Measurements from ENCODE around the gene KIAA1958.

Gene KIAA1958, protein sequence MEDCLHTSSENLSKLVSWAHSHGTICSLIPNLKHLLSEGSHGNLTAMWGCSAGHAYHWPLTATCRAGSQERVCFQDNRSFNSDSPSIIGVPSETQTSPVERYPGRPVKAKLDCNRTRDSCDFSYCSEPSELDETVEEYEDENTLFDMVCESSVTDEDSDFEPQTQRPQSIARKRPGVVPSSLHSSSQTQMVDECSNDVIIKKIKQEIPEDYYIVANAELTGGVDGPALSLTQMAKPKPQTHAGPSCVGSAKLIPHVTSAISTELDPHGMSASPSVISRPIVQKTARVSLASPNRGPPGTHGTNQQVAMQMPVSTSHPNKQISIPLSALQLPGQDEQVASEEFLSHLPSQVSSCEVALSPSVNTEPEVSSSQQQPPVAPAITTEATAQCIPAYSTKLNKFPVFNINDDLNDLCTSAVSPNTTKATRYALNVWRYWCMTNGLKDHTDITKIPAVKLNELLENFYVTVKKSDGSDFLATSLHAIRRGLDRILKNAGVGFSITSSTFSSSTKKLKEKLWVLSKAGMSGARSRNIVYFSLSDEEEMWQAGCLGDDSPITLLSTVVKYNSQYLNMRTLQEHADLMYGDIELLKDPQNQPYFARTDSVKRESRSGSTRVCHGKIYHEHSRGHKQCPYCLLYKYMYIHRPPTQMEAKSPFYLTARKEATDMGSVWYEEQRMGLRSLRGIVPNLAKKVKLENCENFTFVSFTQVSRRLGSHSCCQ

GRCh38 chr9:112486221-112487007 lies at the start of gene KIAA1958:
Gene KIAA1958, plus strand, starts transcription at chr9:112486827. Its CDS starts 87,254 bp downstream, at chr9:112574081.
- Histone ChIP-seq H3K27me3 (ENCODE audit: insufficient read depth, low read length) (no peaks in the 10 kb centered on the region), H2AFZ (ENCODE audit: low read length, unreplicated experiment) (peak within 1 kb of the TSS; percentile 82), H3K4me1 (ENCODE audit: control insufficient read depth, insufficient read depth, low read length, unreplicated experiment) (no peaks in the 10 kb centered on the region), H3K27ac (ENCODE audit: low read depth, low read length) (no peak within 1 kb of the TSS), H3K4me3 (ENCODE audit: low read depth, low read length) (peak within 1 kb of the TSS; percentile 91), H3K36me3 (ENCODE audit: insufficient read depth, low read length) (no peaks in the 10 kb centered on the region), H3K79me2 (ENCODE audit: control insufficient read depth, insufficient read depth, low read length, unreplicated experiment) (no peaks in the 10 kb centered on the region)

- no peaks in the 10 kb centered on the region for H3K36me3 ChIP-seq (ENCODE audit: insufficient read depth, low read length)
- no peak overlapping the region for H2AFZ ChIP-seq (ENCODE audit: low read length, unreplicated experiment)
- H3K79me2 ChIP-seq (ENCODE audit: control insufficient read depth, insufficient read depth, low read length, unreplicated experiment) = no peaks in the 10 kb centered on the region
- no peaks in the 10 kb centered on the region for H3K27me3 ChIP-seq (ENCODE audit: insufficient read depth, low read length)
- no peak overlapping the region for H3K27ac ChIP-seq (ENCODE audit: low read depth, low read length)
- no peak overlapping the region for H3K4me3 ChIP-seq (ENCODE audit: low read depth, low read length)
- no peaks in the 10 kb centered on the region for H3K4me1 ChIP-seq (ENCODE audit: control insufficient read depth, insufficient read depth, low read length, unreplicated experiment)
Measured at GRCh38 chr9:112437406-112437805, 49.2 kb upstream of the KIAA1958 start.

DNA sequence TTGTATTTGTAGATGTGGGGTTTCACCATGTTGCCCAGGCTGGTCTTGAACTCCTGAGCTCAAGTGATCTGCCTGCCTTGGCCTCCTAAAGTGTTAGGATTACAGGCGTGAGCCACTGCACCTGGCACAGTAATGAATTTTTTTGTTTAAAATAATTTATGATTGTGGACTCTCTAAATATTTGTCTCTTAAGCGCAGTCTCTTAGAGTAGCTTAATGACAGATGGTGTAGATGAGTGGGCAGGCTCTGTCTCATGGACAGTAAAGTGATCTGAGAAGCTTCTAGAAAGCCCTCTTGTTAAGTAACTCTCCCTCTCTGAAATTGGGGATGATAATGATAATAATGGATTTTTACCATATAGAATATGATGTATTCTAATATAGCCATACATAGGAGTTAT lies 47.5 kb upstream of the KIAA1958 start:
- no peaks in the 10 kb centered on the region for H3K36me3 ChIP-seq (ENCODE audit: insufficient read depth, low read length)
- no peaks in the 10 kb centered on the region for H3K4me1 ChIP-seq (ENCODE audit: control insufficient read depth, insufficient read depth, low read length, unreplicated experiment)
- H2AFZ ChIP-seq (ENCODE audit: low read length, unreplicated experiment) = no peak overlapping the region
- H3K79me2 ChIP-seq (ENCODE audit: control insufficient read depth, insufficient read depth, low read length, unreplicated experiment) = no peaks in the 10 kb centered on the region
- H3K4me3 ChIP-seq (ENCODE audit: low read depth, low read length) = no peak overlapping the region
- H3K27ac ChIP-seq (ENCODE audit: low read depth, low read length) = no peak overlapping the region
- H3K27me3 ChIP-seq (ENCODE audit: insufficient read depth, low read length) = no peaks in the 10 kb centered on the region

DNA sequence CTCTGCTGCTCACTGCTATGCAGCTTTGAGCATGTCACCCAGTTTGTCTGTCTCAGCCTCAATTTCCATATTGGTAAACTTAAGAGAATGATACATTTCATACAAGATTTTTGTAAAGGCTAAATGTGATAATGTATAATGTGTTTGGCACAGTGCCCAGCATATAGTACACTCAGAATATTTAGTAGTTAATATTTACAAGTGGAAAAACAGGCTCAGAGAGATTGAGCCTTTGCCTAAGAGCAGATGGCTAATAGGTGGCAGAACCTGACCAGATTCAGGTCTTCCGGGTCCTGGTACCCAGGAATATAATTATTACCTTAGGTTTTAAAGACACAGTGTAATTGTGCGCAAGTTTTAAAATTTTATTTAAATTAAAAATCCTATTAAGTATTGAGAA lies 46.8 kb upstream of the KIAA1958 start:
- Histone ChIP-seq H3K27ac (ENCODE audit: low read depth, low read length) (no peak overlapping the region), H3K36me3 (ENCODE audit: insufficient read depth, low read length) (no peaks in the 10 kb centered on the region), H2AFZ (ENCODE audit: low read length, unreplicated experiment) (no peak overlapping the region), H3K4me3 (ENCODE audit: low read depth, low read length) (no peak overlapping the region), H3K79me2 (ENCODE audit: control insufficient read depth, insufficient read depth, low read length, unreplicated experiment) (no peaks in the 10 kb centered on the region), H3K27me3 (ENCODE audit: insufficient read depth, low read length) (no peaks in the 10 kb centered on the region), H3K4me1 (ENCODE audit: control insufficient read depth, insufficient read depth, low read length, unreplicated experiment) (no peaks in the 10 kb centered on the region)

GRCh38 chr9:112443200-112443599 lies 43.4 kb upstream of the KIAA1958 start:
- Histone ChIP-seq H3K27ac (ENCODE audit: low read depth, low read length) (no peak overlapping the region), H3K79me2 (ENCODE audit: control insufficient read depth, insufficient read depth, low read length, unreplicated experiment) (no peaks in the 10 kb centered on the region), H3K36me3 (ENCODE audit: insufficient read depth, low read length) (no peaks in the 10 kb centered on the region), H3K4me1 (ENCODE audit: control insufficient read depth, insufficient read depth, low read length, unreplicated experiment) (peaks cover 6% of the 10 kb centered on the region), H3K4me3 (ENCODE audit: low read depth, low read length) (no peak overlapping the region), H3K27me3 (ENCODE audit: insufficient read depth, low read length) (no peaks in the 10 kb centered on the region), H2AFZ (ENCODE audit: low read length, unreplicated experiment) (no peak overlapping the region)

GRCh38 chr9:112443636-112444035 lies 43.0 kb upstream of the KIAA1958 start:
- Histone ChIP-seq H3K79me2 (ENCODE audit: control insufficient read depth, insufficient read depth, low read length, unreplicated experiment) (no peaks in the 10 kb centered on the region), H3K4me3 (ENCODE audit: low read depth, low read length) (no peak overlapping the region), H3K27ac (ENCODE audit: low read depth, low read length) (no peak overlapping the region), H2AFZ (ENCODE audit: low read length, unreplicated experiment) (no peak overlapping the region), H3K27me3 (ENCODE audit: insufficient read depth, low read length) (no peaks in the 10 kb centered on the region), H3K36me3 (ENCODE audit: insufficient read depth, low read length) (no peaks in the 10 kb centered on the region), H3K4me1 (ENCODE audit: control insufficient read depth, insufficient read depth, low read length, unreplicated experiment) (peaks cover 6% of the 10 kb centered on the region)

GRCh38 chr9:112445196-112445595 lies 41.4 kb upstream of the KIAA1958 start:
- Histone ChIP-seq H3K27me3 (ENCODE audit: insufficient read depth, low read length) (no peaks in the 10 kb centered on the region), H2AFZ (ENCODE audit: low read length, unreplicated experiment) (no peak overlapping the region), H3K36me3 (ENCODE audit: insufficient read depth, low read length) (no peaks in the 10 kb centered on the region), H3K27ac (ENCODE audit: low read depth, low read length) (no peak overlapping the region), H3K4me3 (ENCODE audit: low read depth, low read length) (no peak overlapping the region), H3K4me1 (ENCODE audit: control insufficient read depth, insufficient read depth, low read length, unreplicated experiment) (peaks cover 6% of the 10 kb centered on the region), H3K79me2 (ENCODE audit: control insufficient read depth, insufficient read depth, low read length, unreplicated experiment) (no peaks in the 10 kb centered on the region)

DNA sequence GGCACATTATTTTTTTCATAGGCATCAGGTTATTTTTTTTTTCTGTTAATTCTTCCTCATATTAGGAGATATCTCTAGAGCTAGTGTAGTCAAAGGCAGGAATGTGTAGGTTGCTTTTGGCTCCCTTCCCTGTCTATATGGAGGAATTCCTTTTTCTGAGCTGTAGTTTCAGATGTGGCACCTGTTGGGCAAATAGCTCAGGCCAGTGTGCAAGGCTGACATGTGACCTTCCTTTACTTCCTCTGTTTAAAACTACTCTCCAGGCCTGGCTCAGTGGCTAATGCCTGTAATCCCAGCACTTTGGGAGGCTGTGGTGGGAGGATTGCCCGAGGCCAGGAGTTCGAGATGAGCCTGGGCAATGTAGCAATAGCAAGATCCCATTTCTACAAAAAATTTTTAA lies 40.5 kb upstream of the KIAA1958 start:
- Histone ChIP-seq H2AFZ (ENCODE audit: low read length, unreplicated experiment) (no peak overlapping the region), H3K79me2 (ENCODE audit: control insufficient read depth, insufficient read depth, low read length, unreplicated experiment) (no peaks in the 10 kb centered on the region), H3K27me3 (ENCODE audit: insufficient read depth, low read length) (no peaks in the 10 kb centered on the region), H3K27ac (ENCODE audit: low read depth, low read length) (no peak overlapping the region), H3K4me1 (ENCODE audit: control insufficient read depth, insufficient read depth, low read length, unreplicated experiment) (peaks cover 6% of the 10 kb centered on the region), H3K36me3 (ENCODE audit: insufficient read depth, low read length) (no peaks in the 10 kb centered on the region), H3K4me3 (ENCODE audit: low read depth, low read length) (no peak overlapping the region)

DNA sequence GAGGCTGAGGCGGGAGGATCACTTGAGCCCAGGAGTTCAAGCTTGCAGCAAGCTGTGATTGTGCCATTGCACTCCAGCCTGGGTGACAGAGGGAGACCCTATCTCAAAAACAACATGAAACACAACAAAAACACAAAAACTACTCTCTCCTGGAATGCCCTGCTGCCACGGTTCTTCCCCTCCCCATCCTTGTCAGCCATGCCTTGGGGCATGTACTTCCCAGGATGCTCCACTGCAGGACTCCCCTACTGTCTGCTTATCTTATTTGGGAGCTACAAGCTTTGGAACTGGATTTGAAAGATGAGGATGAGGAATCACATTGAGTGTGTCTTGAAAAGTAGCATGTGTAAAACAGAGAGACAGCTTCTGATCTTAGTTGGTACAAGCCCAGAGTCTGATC lies 40.1 kb upstream of the KIAA1958 start:
- Histone ChIP-seq H3K27me3 (ENCODE audit: insufficient read depth, low read length) (no peaks in the 10 kb centered on the region), H3K36me3 (ENCODE audit: insufficient read depth, low read length) (no peaks in the 10 kb centered on the region), H2AFZ (ENCODE audit: low read length, unreplicated experiment) (no peak overlapping the region), H3K4me3 (ENCODE audit: low read depth, low read length) (no peak overlapping the region), H3K4me1 (ENCODE audit: control insufficient read depth, insufficient read depth, low read length, unreplicated experiment) (peaks cover 6% of the 10 kb centered on the region), H3K79me2 (ENCODE audit: control insufficient read depth, insufficient read depth, low read length, unreplicated experiment) (no peaks in the 10 kb centered on the region), H3K27ac (ENCODE audit: low read depth, low read length) (no peak overlapping the region)

DNA sequence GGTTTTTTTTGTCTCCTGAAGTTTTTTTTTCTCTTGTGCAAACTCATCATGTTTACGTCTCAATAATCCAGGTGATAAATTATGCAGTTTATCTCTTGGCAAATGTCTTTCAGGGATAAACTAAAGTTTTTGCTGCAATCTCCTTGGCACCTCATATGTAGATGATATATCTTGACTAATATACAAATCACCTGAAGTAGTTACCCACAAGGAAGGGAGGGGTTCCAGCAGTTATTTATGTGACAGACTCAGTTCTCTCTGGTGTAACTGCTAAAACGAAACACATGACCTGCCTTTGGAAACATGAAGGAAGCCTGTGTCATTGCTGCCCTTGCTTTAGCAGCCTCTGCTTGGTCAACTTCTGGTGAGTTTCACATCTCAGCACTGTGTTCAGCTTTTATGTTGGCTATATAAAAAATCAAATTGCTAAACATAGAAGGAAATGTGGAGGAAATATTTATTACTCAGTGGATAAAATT lies 39.3 kb upstream of the KIAA1958 start:
- no peak overlapping the region for H2AFZ ChIP-seq (ENCODE audit: low read length, unreplicated experiment)
- H3K27ac ChIP-seq (ENCODE audit: low read depth, low read length) = no peak overlapping the region
- H3K79me2 ChIP-seq (ENCODE audit: control insufficient read depth, insufficient read depth, low read length, unreplicated experiment) = no peaks in the 10 kb centered on the region
- H3K27me3 ChIP-seq (ENCODE audit: insufficient read depth, low read length) = no peaks in the 10 kb centered on the region
- peaks cover 6% of the 10 kb centered on the region for H3K4me1 ChIP-seq (ENCODE audit: control insufficient read depth, insufficient read depth, low read length, unreplicated experiment)
- H3K4me3 ChIP-seq (ENCODE audit: low read depth, low read length) = no peak overlapping the region
- no peaks in the 10 kb centered on the region for H3K36me3 ChIP-seq (ENCODE audit: insufficient read depth, low read length)
